ENCODE measurements around the gene IL1B. TPM values are rescaled to one million over a fixed set of nuclear protein-coding genes. Genes with fewer than 3 reads are reported as not detected.

IL1B gene
- total and polyA plus RNA-seq, 2 of the 8 experiments (the other 6 are each of a cell fraction or from before 2014, with no cell fraction given), result not detected

DNA sequence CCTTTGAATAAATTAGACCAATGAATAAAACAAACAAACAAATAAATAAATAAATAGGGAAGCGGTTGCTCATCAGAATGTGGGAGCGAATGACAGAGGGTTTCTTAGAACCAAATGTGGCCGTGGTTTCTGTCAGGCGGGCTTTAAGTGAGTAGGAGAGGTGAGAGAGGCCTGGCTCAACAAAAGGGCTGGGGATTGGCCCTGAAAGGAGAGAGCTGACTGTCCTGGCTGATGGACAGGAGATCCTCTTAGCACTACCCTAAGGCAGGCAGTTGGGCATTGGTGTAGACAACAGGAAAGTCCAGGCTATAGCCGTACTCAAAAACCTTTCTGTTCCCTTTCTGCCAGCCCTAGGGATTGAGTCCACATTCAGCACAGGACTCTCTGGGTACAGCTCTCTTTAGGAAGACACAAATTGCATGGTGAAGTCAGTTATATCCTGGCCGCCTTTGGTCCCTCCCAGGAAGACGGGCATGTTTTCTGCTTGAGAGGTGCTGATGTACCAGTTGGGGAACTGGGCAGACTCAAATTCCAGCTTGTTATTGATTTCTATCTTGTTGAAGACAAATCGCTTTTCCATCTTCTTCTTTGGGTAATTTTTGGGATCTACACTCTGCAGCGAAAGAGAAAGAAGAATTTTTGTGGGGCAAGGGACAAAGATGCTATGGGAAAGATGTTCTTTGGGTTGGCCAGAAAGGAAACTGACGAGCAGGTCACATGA is 6.5 kb downstream of the IL1B start:
- Histone ChIP-seq H3K79me2 (ENCODE audit: control insufficient read depth in 1 of 2, insufficient read depth in 2 of 2, low read length in 2 of 2) (no peaks in the 10 kb centered on the region), H2BK12ac (ENCODE audit: low read depth, low read length) (no peak overlapping the region), H3K36me3 (ENCODE audit: control insufficient read depth in 2 of 4, insufficient read depth in 4 of 4, low read length in 3 of 4) (no peaks in the 10 kb centered on the region), H3K18ac (ENCODE audit: extremely low read depth, low read length) (no peak overlapping the region), H3K9ac (replicated peaks in 1 of 4; ENCODE audit: extremely low read depth in 1 of 4, low read depth in 3 of 4, low read length in 3 of 4) (no peak overlapping the region), H3K14ac (ENCODE audit: insufficient read length) (no peak overlapping the region), H2BK20ac (ENCODE audit: low read length) (no peak overlapping the region), H3K23ac (ENCODE audit: insufficient read length) (no peak overlapping the region), H3K9me3 (ENCODE audit: insufficient read depth in 2 of 2, low read depth in 1 of 2, low read length in 1 of 2) (0 out of 4 replicates have a peak, but pooled peaks cover 0 to 4% of the 10 kb centered on the region in 2 experiments), H3K4me3 (ENCODE audit: extremely low read depth in 1 of 4, insufficient read depth in 2 of 4, low read depth in 3 of 4, low read length in 4 of 4) (no peak overlapping the region), H2AFZ (ENCODE audit: low read length) (no peak overlapping the region), H2BK15ac (ENCODE audit: low read length) (no peak overlapping the region), H3K23me2 (ENCODE audit: low read depth, low read length) (no peaks in the 10 kb centered on the region), H2AK5ac (ENCODE audit: low read depth, low read length) (no peak overlapping the region), H3K56ac (replicated peaks; ENCODE audit: insufficient read length, low read depth, low read length) (no peak overlapping the region), H2BK5ac (ENCODE audit: low read depth, low read length) (no peak overlapping the region), H4K5ac (ENCODE audit: insufficient read length, low read depth, low read length) (no peak overlapping the region), H3K4ac (replicated peaks; ENCODE audit: insufficient read length, low read depth, low read length) (no peak overlapping the region), H3K79me1 (ENCODE audit: low read depth, low read length) (no peaks in the 10 kb centered on the region), H3K27me3 (replicated peaks in 1 of 4; ENCODE audit: control insufficient read depth in 3 of 4, extremely low read depth in 1 of 4, insufficient read depth in 3 of 4, low read length in 3 of 4) (no peaks in the 10 kb centered on the region), H4K91ac (replicated peaks; ENCODE audit: insufficient read length, low read length) (no peak overlapping the region), H4K8ac (ENCODE audit: extremely low read depth, insufficient read depth, low read length) (no peak overlapping the region), H3K27ac (ENCODE audit: low read depth, low read length) (no peak overlapping the region), H3K4me2 (ENCODE audit: insufficient read depth in 1 of 2, low read depth in 2 of 2, low read length in 2 of 2) (no peak overlapping the region), H4K20me1 (replicated peaks in 1 of 2; ENCODE audit: control insufficient read depth in 1 of 2, insufficient read depth in 2 of 2, low read length in 2 of 2) (no peaks in the 10 kb centered on the region), H3K4me1 (replicated peaks in 1 of 4; ENCODE audit: control insufficient read depth in 3 of 4, insufficient read depth in 4 of 4, low read length in 3 of 4) (no peaks in the 10 kb centered on the region), H2BK120ac (replicated peaks; ENCODE audit: low read depth, low read length) (no peak overlapping the region)
- 92% methylated on average over 10 of the region's 10 CpGs; no CpG with 5 or more reads in 1 of the 2 experiments for WGBS, 2 experiments (ENCODE audit: extremely low coverage in 1 of 2, insufficient coverage in 1 of 2, insufficient read length in 1 of 2, insufficient replicate concordance in 2 of 2, low coverage in 1 of 2, low lambda C conversion rate in 2 of 2, missing lambda C conversion rate in 1 of 2)
- TF ChIP-seq RBBP5 (IDR thresholded peaks at IDR 0.05; ENCODE audit: borderline replicate concordance, low read depth, low read length) (no peak), NRF1 (IDR thresholded peaks at IDR 0.05; ENCODE audit: low read depth, low read length) (no peak), CHD1 (IDR thresholded peaks at IDR 0.05; ENCODE audit: low read depth, low read length) (no peak), RXRA (IDR thresholded peaks at IDR 0.05; ENCODE audit: insufficient read depth, low read depth, low read length) (no peak), EZH2 (IDR thresholded peaks at IDR 0.05; ENCODE audit: low read depth, low read length, severe bottlenecking) (no peak), BCL11A (IDR thresholded peaks at IDR 0.05; ENCODE audit: low read depth in 2 of 2, low read length in 2 of 2) (no peak), TCF12 (IDR thresholded peaks at IDR 0.05; ENCODE audit: low read depth, low read length) (no peak), SIN3A (conservative IDR thresholded peaks at IDR 0.05 in 1 of 2, IDR thresholded peaks at IDR 0.05 in 1 of 2; ENCODE audit: low read depth in 1 of 2, low read length in 2 of 2) (no peak), YY1 (IDR thresholded peaks at IDR 0.05; ENCODE audit: low read depth, low read length) (no peak)
- TF ChIP-seq, protein P1, sequence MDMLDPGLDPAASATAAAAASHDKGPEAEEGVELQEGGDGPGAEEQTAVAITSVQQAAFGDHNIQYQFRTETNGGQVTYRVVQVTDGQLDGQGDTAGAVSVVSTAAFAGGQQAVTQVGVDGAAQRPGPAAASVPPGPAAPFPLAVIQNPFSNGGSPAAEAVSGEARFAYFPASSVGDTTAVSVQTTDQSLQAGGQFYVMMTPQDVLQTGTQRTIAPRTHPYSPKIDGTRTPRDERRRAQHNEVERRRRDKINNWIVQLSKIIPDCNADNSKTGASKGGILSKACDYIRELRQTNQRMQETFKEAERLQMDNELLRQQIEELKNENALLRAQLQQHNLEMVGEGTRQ (IDR thresholded peaks at IDR 0.05; ENCODE audit: low read length), result no peak
- POLR2A ChIA-PET (ENCODE audit: partially characterized antibody), result interaction anchor here (0.6 kb wide), 1 partner anchor 11 kb away, joined by 3 read pairs; no protein-coding TSS in a partner anchor
- DNase-seq (ENCODE audit: low read depth in 1 of 2, low spot score in 2 of 2) (no peak), FAIRE-seq (no peak)
- CTCF ChIA-PET (ENCODE audit: partially characterized antibody), result interaction anchor here (0.6 to 1.6 kb wide), 4 partner anchors 11 to 214 kb away, joined by 3 to 5 read pairs (median 3); no protein-coding TSS in a partner anchor

All from H1 (cell line).